NCI-H1694 (cell line): ENCODE data around the gene KREMEN2.

Source experiments
- DNase-seq: peaks from one replicate; lab custom pipeline; 2025; lab: John Stamatoyannopoulos, UW

The KREMEN2 gene

DNA sequence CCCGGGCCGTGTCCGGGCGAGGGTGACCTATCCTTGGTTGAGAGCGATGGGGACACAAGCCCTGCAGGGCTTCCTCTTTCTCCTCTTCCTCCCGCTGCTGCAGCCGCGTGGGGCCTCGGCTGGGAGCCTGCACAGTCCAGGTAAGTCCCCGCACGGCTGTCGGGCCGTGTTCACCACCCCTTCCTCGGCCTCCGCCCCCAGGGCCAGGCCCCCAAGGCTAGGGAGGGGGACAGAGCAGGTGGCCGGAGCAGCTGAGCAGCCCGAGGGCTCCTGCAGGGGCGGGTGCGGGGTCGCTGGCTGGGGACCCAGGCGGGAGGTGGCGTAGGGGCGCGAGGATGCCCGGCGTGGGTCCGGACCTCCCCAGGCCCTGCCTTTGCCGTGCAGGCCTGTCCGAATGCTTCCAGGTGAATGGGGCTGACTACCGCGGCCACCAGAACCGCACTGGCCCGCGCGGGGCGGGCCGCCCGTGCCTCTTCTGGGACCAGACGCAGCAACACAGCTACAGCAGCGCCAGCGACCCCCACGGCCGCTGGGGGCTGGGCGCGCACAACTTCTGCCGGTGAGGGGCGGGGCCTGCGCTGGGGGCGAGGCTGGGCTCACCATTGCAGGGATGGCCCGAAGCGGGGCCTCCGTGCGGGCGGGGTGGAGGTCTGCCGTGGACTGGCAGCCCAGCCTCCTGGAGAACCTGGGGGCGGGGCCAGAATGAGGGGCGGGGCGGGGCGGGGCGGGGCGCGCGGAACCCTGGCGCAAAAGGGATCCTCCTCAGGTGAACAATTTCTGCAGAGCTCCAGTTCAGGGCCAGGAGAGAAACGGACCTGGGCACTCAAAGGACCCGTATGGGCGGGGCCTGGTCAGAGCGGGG is 631 bp downstream of the KREMEN2 start:
- DNase-seq: peak; percentile 45

DNA sequence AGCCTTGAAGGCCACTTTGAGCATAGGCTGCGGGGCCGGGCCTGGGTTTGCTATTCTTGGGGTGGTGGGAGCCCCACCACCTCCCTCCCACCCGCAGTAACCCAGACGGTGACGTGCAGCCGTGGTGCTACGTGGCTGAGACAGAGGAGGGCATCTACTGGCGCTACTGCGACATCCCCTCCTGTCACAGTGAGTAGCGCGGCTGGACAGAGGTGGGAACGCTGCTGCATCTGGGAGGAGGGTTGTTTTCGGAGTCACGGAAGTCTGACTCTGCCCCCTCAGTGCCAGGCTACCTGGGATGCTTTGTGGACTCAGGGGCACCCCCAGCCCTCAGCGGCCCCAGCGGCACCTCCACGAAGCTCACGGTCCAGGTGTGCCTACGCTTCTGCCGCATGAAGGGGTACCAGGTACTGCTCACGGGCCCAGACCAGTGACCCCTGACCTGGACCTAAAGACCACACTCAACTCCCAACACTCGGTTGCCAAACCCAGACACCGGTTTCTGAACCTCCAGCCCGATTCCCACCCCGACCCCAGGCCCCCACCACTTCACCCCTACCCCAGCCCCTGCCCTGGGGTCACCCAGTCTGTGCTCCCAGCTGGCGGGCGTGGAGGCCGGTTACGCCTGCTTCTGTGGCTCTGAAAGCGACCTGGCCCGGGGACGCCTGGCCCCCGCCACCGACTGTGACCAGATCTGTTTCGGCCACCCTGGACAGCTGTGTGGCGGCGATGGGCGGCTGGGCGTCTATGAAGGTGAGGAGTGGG is 2.1 kb downstream of the KREMEN2 start:
- DNase-seq: no peak

- no peak for DNase-seq
Observed at GRCh38 chr16:2966808-2967191, 2.7 kb downstream of the KREMEN2 start.

GRCh38 chr16:2967211-2967631 is 3.1 kb downstream of the KREMEN2 start:
- DNase-seq: no peak

GRCh38 chr16:2967721-2968161 is 3.7 kb downstream of the KREMEN2 start:
- DNase-seq: no peak

GRCh38 chr16:2968368-2968737 is 4.3 kb downstream of the KREMEN2 start:
- DNase-seq: peak; percentile 43

GRCh38 chr16:2968738-2969544 is 4.9 kb downstream of the KREMEN2 start, which contains the start of gene PAQR4:
PAQR4 (plus strand) TSS chr16:2969348; CDS start chr16:2969675, 327 bp downstream.
- peak; percentile 64 for DNase-seq

GRCh38 chr16:2969545-2970521 is 5.8 kb downstream of the KREMEN2 start:
- DNase-seq: peak; percentile 41

DNA sequence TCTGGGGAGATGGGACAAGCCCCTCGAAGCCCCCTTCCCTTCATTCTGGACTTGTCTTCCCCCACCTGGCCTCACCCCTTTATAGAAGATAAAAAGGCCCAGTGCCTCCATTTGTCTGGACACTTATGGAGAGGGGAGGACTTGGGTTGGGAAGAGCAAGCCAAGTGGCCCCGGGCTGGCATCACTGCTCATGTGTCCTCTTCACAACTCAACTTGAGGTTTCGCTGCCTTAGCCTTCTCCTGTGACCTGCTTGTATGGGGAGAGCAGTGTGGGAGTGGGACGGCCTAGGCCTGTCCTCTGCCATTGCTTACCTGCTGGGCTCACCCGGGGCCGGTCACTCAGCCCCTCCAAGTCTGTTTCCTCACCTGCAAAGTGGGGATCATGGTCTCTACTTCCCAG is 6.5 kb downstream of the KREMEN2 start:
- DNase-seq: no peak

GRCh38 chr16:2971134-2971984 is 7.3 kb downstream of the KREMEN2 start:
- no peak for DNase-seq

- DNase-seq: no peak
Observed at GRCh38 chr16:2971985-2972784, 8.1 kb downstream of the KREMEN2 start.

DNA sequence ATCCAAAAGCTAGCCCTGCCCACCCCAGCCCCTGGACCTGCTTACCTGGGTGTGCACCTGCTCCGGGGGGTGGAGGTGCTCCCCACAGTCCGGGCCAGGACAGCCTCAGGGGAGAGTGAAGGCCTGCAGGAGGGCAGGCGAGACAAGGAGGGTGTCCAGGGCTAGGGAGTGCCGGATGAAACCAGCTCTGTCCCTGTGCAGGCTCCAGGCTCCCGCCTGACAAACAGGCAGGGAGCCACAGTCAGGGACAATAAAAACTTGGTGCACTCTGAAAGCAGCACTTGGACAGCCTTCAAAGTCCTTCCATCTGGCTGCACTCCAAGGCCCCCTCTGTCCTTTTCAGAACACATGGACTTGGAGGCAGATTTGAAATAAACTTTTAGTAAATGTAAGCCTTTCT is 9.0 kb downstream of the KREMEN2 start:
- no peak for DNase-seq

DNA sequence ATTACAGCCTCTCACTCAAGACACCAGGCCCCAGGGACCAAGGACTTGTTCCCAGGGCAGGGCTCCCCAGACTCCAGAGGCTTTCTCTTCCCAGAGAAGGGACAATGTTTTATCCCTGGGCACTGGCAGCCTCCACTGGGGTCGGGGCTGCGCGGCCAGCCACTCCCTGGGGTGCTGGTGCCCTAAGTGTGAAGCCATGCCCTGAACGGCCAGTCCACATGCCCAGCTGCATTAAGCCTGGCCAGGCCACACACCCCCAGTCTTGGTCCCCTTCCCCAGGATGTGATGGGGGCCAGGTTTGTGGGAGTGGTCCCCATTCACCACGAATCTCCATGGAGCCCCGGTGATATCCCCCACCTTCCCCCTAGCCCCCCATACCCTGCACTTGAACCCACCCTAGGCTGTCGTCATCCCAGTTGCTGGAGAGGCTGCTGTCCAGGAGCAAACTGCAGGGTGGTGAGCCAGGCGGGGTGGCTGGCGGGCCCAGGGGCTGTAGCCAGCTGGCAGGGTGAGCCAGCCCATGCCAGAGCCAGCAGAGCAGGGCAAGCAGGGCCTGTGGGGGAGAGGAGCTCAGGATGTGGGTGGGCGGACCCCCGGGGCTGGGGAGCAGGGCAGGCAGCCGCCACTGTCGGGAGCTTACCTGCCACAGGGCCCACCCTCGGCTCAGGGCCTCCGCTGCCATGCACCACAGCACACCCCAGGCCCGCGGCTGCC is 9.7 kb downstream of the KREMEN2 start:
- no peak for DNase-seq

- DNase-seq: no peak
Observed at GRCh38 chr16:2974319-2975056, 10.4 kb downstream of the KREMEN2 start.

DNA sequence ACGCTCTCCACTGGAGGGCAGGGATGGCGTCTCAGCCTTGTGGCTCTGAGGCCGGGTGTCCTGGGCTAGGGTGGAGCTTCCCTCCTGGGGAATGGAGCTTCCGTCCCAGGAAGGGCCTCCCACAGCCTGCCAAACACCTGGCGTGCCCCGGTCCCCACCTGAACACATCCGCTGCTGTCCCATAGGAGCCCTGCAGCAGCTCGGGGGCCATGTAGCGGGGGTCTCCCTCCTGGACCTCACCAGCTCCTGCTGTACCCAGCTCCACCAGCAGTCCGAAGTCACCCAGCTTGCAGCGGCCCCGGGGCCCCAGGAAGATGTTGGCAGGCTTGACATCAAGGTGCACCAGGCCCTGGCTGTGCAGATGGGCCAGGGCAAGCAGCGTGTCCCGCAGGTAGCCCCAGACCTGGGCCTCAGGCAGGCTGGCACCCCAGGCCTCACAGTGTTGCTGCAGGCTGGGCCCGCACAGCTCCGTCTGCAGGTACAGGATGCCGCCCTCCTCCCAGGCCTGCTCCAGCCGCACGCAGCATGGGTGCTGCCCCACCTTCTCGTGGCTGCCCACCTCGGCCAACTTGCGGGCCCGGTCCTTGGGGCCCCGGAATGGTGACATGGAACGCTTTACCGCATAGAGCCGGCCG is 11.2 kb downstream of the KREMEN2 start:
- DNase-seq: no peak

GRCh38 chr16:2976201-2976600 is 12.1 kb downstream of the KREMEN2 start:
- DNase-seq: no peak

DNA sequence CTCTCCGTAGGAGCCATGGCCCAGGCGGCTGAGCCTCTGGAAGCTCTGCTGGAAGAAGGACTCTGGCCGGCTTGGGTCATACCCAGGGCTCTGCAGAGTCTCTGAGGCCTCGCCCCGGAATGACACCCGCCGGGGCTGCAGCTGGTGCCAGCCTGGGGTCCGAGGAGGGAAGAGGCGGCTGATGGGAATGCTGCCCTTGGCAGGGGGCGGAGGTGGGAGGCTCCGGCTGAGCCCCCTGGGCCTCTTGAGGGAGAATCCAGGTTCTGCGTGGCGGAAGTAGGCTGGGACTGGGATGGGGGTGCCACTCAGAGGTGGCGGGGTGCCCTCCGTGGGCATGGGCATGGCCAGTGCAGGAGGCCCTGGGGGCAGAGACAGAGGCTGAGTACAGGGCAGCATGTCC is 12.6 kb downstream of the KREMEN2 start:
- no peak for DNase-seq
